ENCODE measurements around the gene OR5H2. TPM values are rescaled to one million over a fixed set of nuclear protein-coding genes. Genes with fewer than 3 reads are reported as not detected.

The OR5H2 gene
- total RNA-seq, result not detected in 2 replicates

GRCh38 chr3:98282205-98282604 is at the start of gene OR5H2:
Gene OR5H2 (plus strand): TSS chr3:98282505. CDS start chr3:98282903, 398 bp downstream.

GRCh38 chr3:98263944-98264343 is 18.4 kb upstream of the OR5H2 start, which contains the start of gene OR5H6:
Gene OR5H6 (plus strand): TSS chr3:98264244. CDS start chr3:98264333, 89 bp downstream.

Other genes with a start within 250 kb of the OR5H2 start
- gene GABRR3, start 247.2 kb upstream of the OR5H2 start, total RNA-seq, result not detected in 2 replicates
- not detected in 2 replicates for gene OR5AC2, start 195.3 kb upstream of the OR5H2 start, total RNA-seq
- gene OR5H1, start 151.8 kb upstream of the OR5H2 start, total RNA-seq, result not detected in 2 replicates
- not detected in 2 replicates for gene OR5H14, start 135.0 kb upstream of the OR5H2 start, total RNA-seq
- gene OR5H15, start 115.8 kb upstream of the OR5H2 start, total RNA-seq, result not detected in 2 replicates
- not detected in 2 replicates for gene OR5H6, start 18.3 kb upstream of the OR5H2 start, total RNA-seq
- not detected in 2 replicates for gene OR5K4, start 71.3 kb downstream of the OR5H2 start, total RNA-seq
- gene OR5K3, start 108.2 kb downstream of the OR5H2 start, total RNA-seq, result not detected in 2 replicates
- not detected in 2 replicates for gene OR5K1, start 180.7 kb downstream of the OR5H2 start, total RNA-seq
- gene OR5K2, start 215.2 kb downstream of the OR5H2 start, total RNA-seq, result not detected in 2 replicates
- 70.8 and 84.1 TPM in 2 replicates for gene CLDND1, start 240.4 kb downstream of the OR5H2 start, total RNA-seq
- gene GPR15, start 249.5 kb downstream of the OR5H2 start, total RNA-seq, result not detected in 2 replicates

Data from articular chondrocyte of knee joint (primary cell).